IMR-90 (cell line): ENCODE results near the gene ADCY5. TPM values are rescaled to one million over a fixed set of nuclear protein-coding genes. Genes with fewer than 3 reads are reported as not detected.

Experiments used
- ATAC-seq: fragments of 200-7000 bp; cut with Tn5 transposase; 2 replicates; pipeline ENCODE4 v1.9.1; 2020; ENCODE audit warnings: low read depth, mild to moderate bottlenecking, moderate library complexity
- BruUV-seq: library from RNA; stranded (reverse); fragments of 400-500 nt; replicated peaks from 2 replicates; lab custom pipeline; 2021; lab: Mats Ljungman, UMichigan
- CTCF ChIA-PET: fragments of 300-600 bp; formaldehyde crosslinking; extraction: SDS; loops from one replicate; lab custom pipeline; 2021; ENCODE audit warnings: antibody characterized with exemption; lab: Yijun Ruan, JAX
- POLR2A ChIA-PET: fragments of 300-600 bp; sonication (Branson Sonifier 250); formaldehyde crosslinking; loops from one replicate; lab custom pipeline; 2022; ENCODE audit warnings: antibody characterized with exemption; ENCODE audit not compliant: unreplicated experiment; lab: Charles Lee
- DNase-seq: peaks from one replicate; pipeline ENCODE4 v3.0.0; 2013
- H2AFZ ChIP-seq: replicated peaks from 2 replicates; pipeline ENCODE3; 2013; ENCODE audit warnings: low read length, mild to moderate bottlenecking; ENCODE audit not compliant: poor library complexity
- H2AK5ac ChIP-seq: 2 replicates; pipeline ENCODE4 v1.6.1; 2013; ENCODE audit warnings: low read depth, low read length, inconsistent platforms
- H2AK9ac ChIP-seq: replicated peaks from 2 replicates; pipeline ENCODE3; 2013; ENCODE audit warnings: mild to moderate bottlenecking, low read depth, low read length, moderate library complexity; ENCODE audit not compliant: poor library complexity
- H2BK120ac ChIP-seq: 2 replicates; pipeline ENCODE4 v1.6.1; 2013; ENCODE audit warnings: low read depth, low read length, inconsistent platforms
- H2BK15ac ChIP-seq: 3 replicates; pipeline ENCODE4 v1.6.1; 2013; ENCODE audit warnings: low read depth, low read length, inconsistent platforms
- H2BK20ac ChIP-seq: 2 replicates; pipeline ENCODE4 v1.6.1; 2013; ENCODE audit warnings: low read depth, mild to moderate bottlenecking, inconsistent platforms, low read length, moderate library complexity
- H2BK5ac ChIP-seq: 2 replicates; pipeline ENCODE4 v1.6.1; 2013; ENCODE audit warnings: mild to moderate bottlenecking, low read depth, low read length, inconsistent platforms; ENCODE audit not compliant: poor library complexity, severe bottlenecking
- H3K14ac ChIP-seq: replicated peaks from 2 replicates; pipeline ENCODE4 v1.6.1; 2013; ENCODE audit warnings: low read depth, low read length, inconsistent platforms
- H3K18ac ChIP-seq: 2 replicates; pipeline ENCODE4 v1.6.1; 2013; ENCODE audit warnings: low read depth, low read length, control low read depth
- H3K23ac ChIP-seq: 2 replicates; pipeline ENCODE4 v1.6.1; 2013; ENCODE audit warnings: low read depth, low read length, inconsistent platforms
- H3K27ac ChIP-seq: 2 replicates; pipeline ENCODE4 v1.5.1; 2013; ENCODE audit warnings: mild to moderate bottlenecking, control low read depth, low read length; ENCODE audit not compliant: insufficient read depth
- H3K27me3 ChIP-seq: 2 replicates; pipeline ENCODE4 v1.6.1; 2013; ENCODE audit warnings: low read length; ENCODE audit not compliant: control insufficient read depth, insufficient read depth
- H3K36me3 ChIP-seq: 2 replicates; pipeline ENCODE4 v1.6.1; 2013; ENCODE audit warnings: low read length, mixed read lengths; ENCODE audit not compliant: control insufficient read depth, insufficient read depth
- H3K4ac ChIP-seq: 2 replicates; pipeline ENCODE4 v1.6.1; 2013; ENCODE audit warnings: low read depth, low read length, inconsistent platforms
- H3K4me1 ChIP-seq: 2 replicates; pipeline ENCODE4 v1.6.1; 2013; ENCODE audit warnings: low read length, mixed read lengths; ENCODE audit not compliant: control insufficient read depth, insufficient read depth
- H3K4me2 ChIP-seq: 2 replicates; pipeline ENCODE4 v1.6.1; 2013; ENCODE audit warnings: low read depth, mild to moderate bottlenecking, control low read depth, low read length, moderate library complexity
- H3K4me3 ChIP-seq: 2 replicates; pipeline ENCODE4 v1.5.1; 2013; ENCODE audit warnings: low read depth, mild to moderate bottlenecking, control low read depth, low read length, moderate library complexity; ENCODE audit not compliant: insufficient read depth
- H3K56ac ChIP-seq: 2 replicates; pipeline ENCODE4 v1.6.1; 2013; ENCODE audit warnings: low read length, inconsistent platforms; ENCODE audit not compliant: insufficient read depth; ENCODE audit errors: extremely low read depth
- H3K79me1 ChIP-seq, 2 experiments: 2 replicates each; pipeline ENCODE4 v1.6.1; 2013; ENCODE audit warnings: low read length in 2 of 2, inconsistent platforms in 1 of 2, low read depth in 1 of 2
- H3K9ac ChIP-seq: 2 replicates; pipeline ENCODE4 v1.6.1; 2013; ENCODE audit warnings: low read depth, low read length, control low read depth
- H3K9me1 ChIP-seq: 2 replicates; pipeline ENCODE4 v1.6.1; 2013; ENCODE audit warnings: low read length, inconsistent platforms; ENCODE audit not compliant: insufficient read depth
- H3K9me3 ChIP-seq: 2 replicates; pipeline ENCODE4 v1.6.1; 2013; ENCODE audit warnings: low read length; ENCODE audit not compliant: control insufficient read depth, insufficient read depth
- H4K20me1 ChIP-seq: 2 replicates; pipeline ENCODE4 v1.6.1; 2013; ENCODE audit warnings: low read length, inconsistent platforms; ENCODE audit not compliant: insufficient read depth
- H4K5ac ChIP-seq: 2 replicates; pipeline ENCODE4 v1.6.1; 2013; ENCODE audit warnings: mild to moderate bottlenecking, low read depth, low read length, control low read depth
- H4K8ac ChIP-seq, 2 experiments: 2 replicates each; pipeline ENCODE4 v1.6.1; 2013; ENCODE audit warnings: low read depth in 2 of 2, low read length in 2 of 2, control low read depth in 1 of 2, inconsistent platforms in 1 of 2
- H4K91ac ChIP-seq: 2 replicates; pipeline ENCODE4 v1.6.1; 2013; ENCODE audit warnings: low read depth, low read length, inconsistent platforms; ENCODE audit not compliant: insufficient read depth
- BHLHE40 ChIP-seq: fragments of 150-350 bp; IDR thresholded peaks from 2 replicates; pipeline ENCODE4 v1.6.1; 2016; ENCODE audit warnings: mild to moderate bottlenecking, low read depth, low read length
- CEBPB ChIP-seq: IDR thresholded peaks from 2 replicates; pipeline ENCODE4 v1.6.1; 2012; ENCODE audit warnings: low read depth, low read length, improper control_type of control experiment
- CHD1 ChIP-seq: IDR thresholded peaks from 2 replicates; pipeline ENCODE4 v1.6.1; 2012; ENCODE audit warnings: low read depth, low read length, improper control_type of control experiment
- FOS ChIP-seq: fragments of 150-350 bp; IDR thresholded peaks from 2 replicates; pipeline ENCODE4 v1.6.1; 2016; ENCODE audit warnings: low read depth, low read length
- MAFK ChIP-seq: IDR thresholded peaks from 2 replicates; pipeline ENCODE4 v1.6.1; 2012; ENCODE audit warnings: low read depth, low read length, improper control_type of control experiment
- MAZ ChIP-seq: IDR thresholded peaks from 2 replicates; pipeline ENCODE4 v1.6.1; 2012; ENCODE audit warnings: low read depth, mild to moderate bottlenecking, low read length, improper control_type of control experiment, moderate library complexity, borderline replicate concordance
- MXI1 ChIP-seq: IDR thresholded peaks from 2 replicates; pipeline ENCODE4 v1.6.1; 2012; ENCODE audit warnings: low read depth, mild to moderate bottlenecking, low read length, moderate library complexity, borderline replicate concordance
- NFE2L2 ChIP-seq: fragments of 150-350 bp; IDR thresholded peaks from 2 replicates; pipeline ENCODE4 v1.6.1; 2016; ENCODE audit warnings: low read depth, mild to moderate bottlenecking, low read length
- POLR2A ChIP-seq: IDR thresholded peaks from 2 replicates; pipeline ENCODE4 v1.6.1; 2012; ENCODE audit warnings: mild to moderate bottlenecking, low read depth, low read length
- RAD21 ChIP-seq: IDR thresholded peaks from 2 replicates; pipeline ENCODE4 v1.6.1; 2012; ENCODE audit warnings: low read length, improper control_type of control experiment
- RCOR1 ChIP-seq: IDR thresholded peaks from 2 replicates; pipeline ENCODE4 v1.6.1; 2012; ENCODE audit warnings: mild to moderate bottlenecking, low read length, improper control_type of control experiment; ENCODE audit not compliant: insufficient replicate concordance
- RFX5 ChIP-seq: IDR thresholded peaks from 2 replicates; pipeline ENCODE4 v1.8.0; 2012; ENCODE audit warnings: low read depth, mild to moderate bottlenecking, low read length, moderate library complexity
- SMC3 ChIP-seq: fragments of 150-350 bp; IDR thresholded peaks from 2 replicates; pipeline ENCODE4 v1.6.1; 2016; ENCODE audit warnings: low read depth, mild to moderate bottlenecking, antibody characterized with exemption, low read length, moderate library complexity
- WGBS, 2 experiments: methylation state at CpG; one replicate each; pipeline versions ENCODE4 v1.1.5 to v1.1.7; 2013; ENCODE audit warnings: missing lambda C conversion rate in 2 of 2; ENCODE audit not compliant: insufficient read length in 1 of 2; ENCODE audit errors: extremely low coverage in 2 of 2; 5-methylcytosine and 5-hydroxymethylcytosine counted together
- dilution Hi-C: fragments of 300-500 bp; cut with HindIII; formaldehyde crosslinking; loops from one replicate; pipeline ENCODE4 v1.14.3; 2018; ENCODE audit warnings: low sequenced_read_pairs; ENCODE audit not compliant: unreplicated experiment
- in situ Hi-C: fragments of 300-500 bp; cut with MboI; formaldehyde crosslinking; loops from 3 replicates; pipeline ENCODE4 v1.14.3; 2019; ENCODE audit warnings: low sequenced_read_pairs, inconsistent platforms, mixed read lengths
- intact Hi-C: fragments of 100-400 bp; cut with micrococcal nuclease; formaldehyde crosslinking; loops from 2 replicates; pipeline ENCODE4 v1.10.0; 2022
- polyA plus RNA-seq, 3 experiments: library from polyadenylated mRNA; depleted of rRNA; stranded (reverse); fragments of >200 nt; gene quantifications; 2 replicates each; pipeline ENCODE4 v1.2.3, GENCODE V29; 2012; ENCODE audit warnings: low replicate concordance in 1 of 3
- total RNA-seq: library from RNA; depleted of rRNA; stranded (reverse); fragments of >200 nt; gene quantifications from 2 replicates; pipeline ENCODE4 v1.2.3, GENCODE V29; 2012
- TF ChIP-seq, protein P1 (sequence below): fragments of 150-350 bp; IDR thresholded peaks from 2 replicates; pipeline ENCODE4 v1.6.1; 2017; ENCODE audit warnings: mild to moderate bottlenecking, antibody characterized with exemption, low read length, low read depth
- TF ChIP-seq, protein P2 (sequence below): fragments of 150-350 bp; IDR thresholded peaks from 2 replicates; pipeline ENCODE4 v1.6.1; 2016; ENCODE audit warnings: low read depth, mild to moderate bottlenecking, low read length, moderate library complexity, borderline replicate concordance
- TF ChIP-seq, protein P3 (sequence below): conservative IDR thresholded peaks from 2 replicates; pipeline ENCODE4 v1.5.1; 2012; ENCODE audit warnings: mild to moderate bottlenecking, low read depth, low read length, improper control_type of control experiment

Gene ADCY5
- total and polyA plus RNA-seq, 2 of the 4 experiments (the other 2 are of a cell fraction), result 0.14 to 0.18 TPM

DNA sequence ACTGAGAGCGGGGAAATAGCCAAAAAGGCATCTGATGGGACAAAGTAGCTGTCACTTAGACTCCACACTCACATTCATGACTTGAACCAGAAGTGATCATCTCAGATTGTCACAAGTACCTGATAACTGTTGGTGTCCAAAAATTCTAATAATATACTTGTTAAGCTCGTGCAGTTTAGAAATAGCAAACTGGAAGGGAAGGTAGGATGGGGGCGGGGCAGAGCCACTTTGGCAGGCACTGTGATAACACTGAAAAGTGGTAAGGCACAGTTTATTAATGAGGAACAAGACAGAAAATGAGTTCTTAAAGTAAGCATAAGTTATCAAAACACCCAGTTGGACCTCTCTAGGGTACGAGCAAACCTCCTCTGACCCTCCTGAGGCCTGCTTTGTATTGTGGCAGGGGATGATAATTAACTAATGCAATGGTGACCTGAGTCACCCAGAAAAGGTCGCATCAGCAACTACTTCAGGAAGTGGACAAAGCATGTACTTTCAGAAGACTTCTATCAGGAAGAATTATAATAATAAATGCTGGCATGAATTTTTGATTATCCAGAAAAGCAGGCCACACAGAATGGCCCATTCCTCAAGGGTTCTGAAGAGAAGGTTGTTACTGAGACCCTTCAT is 54.4 kb downstream of the ADCY5 start:
- Histone ChIP-seq H2BK15ac (no peak overlapping the region), H3K9me1 (no peaks in the 10 kb centered on the region), H3K4ac (no peak overlapping the region), H3K18ac (no peak overlapping the region), H4K8ac (no peak overlapping the region), H2BK5ac (no peak overlapping the region), H3K9ac (no peak overlapping the region), H4K5ac (no peak overlapping the region), H3K27ac (no peak overlapping the region), H3K9me3 (no peaks in the 10 kb centered on the region), H3K4me3 (no peak overlapping the region), H3K79me1 (no peaks in the 10 kb centered on the region), H3K4me2 (no peak overlapping the region), H2AFZ (no peak overlapping the region), H3K36me3 (no peaks in the 10 kb centered on the region), H4K91ac (no peak overlapping the region), H2BK20ac (no peak overlapping the region), H2BK120ac (no peak overlapping the region), H3K23ac (no peak overlapping the region), H3K14ac (no peak overlapping the region), H2AK5ac (no peak overlapping the region), H2AK9ac (no peak overlapping the region), H3K56ac (no peak overlapping the region), H3K27me3 (peaks cover 44% of the 10 kb centered on the region), H3K4me1 (no peaks in the 10 kb centered on the region), H4K20me1 (no peaks in the 10 kb centered on the region)
- BruUV-seq, result no TSS peak
- in situ Hi-C loops, result no loop called here
- DNase-seq (no peak), ATAC-seq (no peak)
- intact Hi-C loops, result no loop called here
- no CpG with 5 or more reads among the region's 5 CpGs for WGBS, 2 experiments
- ChIA-PET POLR2A (no interaction called here), CTCF (no interaction called here)
- dilution Hi-C loops, result no loop called here
- TF ChIP-seq RCOR1, result no peak
- no peak for TF ChIP-seq FOS
- TF ChIP-seq, protein P1, sequence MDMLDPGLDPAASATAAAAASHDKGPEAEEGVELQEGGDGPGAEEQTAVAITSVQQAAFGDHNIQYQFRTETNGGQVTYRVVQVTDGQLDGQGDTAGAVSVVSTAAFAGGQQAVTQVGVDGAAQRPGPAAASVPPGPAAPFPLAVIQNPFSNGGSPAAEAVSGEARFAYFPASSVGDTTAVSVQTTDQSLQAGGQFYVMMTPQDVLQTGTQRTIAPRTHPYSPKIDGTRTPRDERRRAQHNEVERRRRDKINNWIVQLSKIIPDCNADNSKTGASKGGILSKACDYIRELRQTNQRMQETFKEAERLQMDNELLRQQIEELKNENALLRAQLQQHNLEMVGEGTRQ, result no peak
- TF ChIP-seq RFX5, result no peak
- no peak for TF ChIP-seq NFE2L2
- TF ChIP-seq, protein P2, sequence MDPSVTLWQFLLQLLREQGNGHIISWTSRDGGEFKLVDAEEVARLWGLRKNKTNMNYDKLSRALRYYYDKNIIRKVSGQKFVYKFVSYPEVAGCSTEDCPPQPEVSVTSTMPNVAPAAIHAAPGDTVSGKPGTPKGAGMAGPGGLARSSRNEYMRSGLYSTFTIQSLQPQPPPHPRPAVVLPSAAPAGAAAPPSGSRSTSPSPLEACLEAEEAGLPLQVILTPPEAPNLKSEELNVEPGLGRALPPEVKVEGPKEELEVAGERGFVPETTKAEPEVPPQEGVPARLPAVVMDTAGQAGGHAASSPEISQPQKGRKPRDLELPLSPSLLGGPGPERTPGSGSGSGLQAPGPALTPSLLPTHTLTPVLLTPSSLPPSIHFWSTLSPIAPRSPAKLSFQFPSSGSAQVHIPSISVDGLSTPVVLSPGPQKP, result no peak
- TF ChIP-seq MXI1, result no peak
- TF ChIP-seq SMC3, result no peak
- no peak for TF ChIP-seq BHLHE40
- TF ChIP-seq CEBPB, result no peak
- no peak for TF ChIP-seq RAD21
- no peak for TF ChIP-seq MAZ
- no peak for TF ChIP-seq POLR2A
- TF ChIP-seq MAFK, result no peak
- no peak for TF ChIP-seq CHD1
- TF ChIP-seq, protein P3, sequence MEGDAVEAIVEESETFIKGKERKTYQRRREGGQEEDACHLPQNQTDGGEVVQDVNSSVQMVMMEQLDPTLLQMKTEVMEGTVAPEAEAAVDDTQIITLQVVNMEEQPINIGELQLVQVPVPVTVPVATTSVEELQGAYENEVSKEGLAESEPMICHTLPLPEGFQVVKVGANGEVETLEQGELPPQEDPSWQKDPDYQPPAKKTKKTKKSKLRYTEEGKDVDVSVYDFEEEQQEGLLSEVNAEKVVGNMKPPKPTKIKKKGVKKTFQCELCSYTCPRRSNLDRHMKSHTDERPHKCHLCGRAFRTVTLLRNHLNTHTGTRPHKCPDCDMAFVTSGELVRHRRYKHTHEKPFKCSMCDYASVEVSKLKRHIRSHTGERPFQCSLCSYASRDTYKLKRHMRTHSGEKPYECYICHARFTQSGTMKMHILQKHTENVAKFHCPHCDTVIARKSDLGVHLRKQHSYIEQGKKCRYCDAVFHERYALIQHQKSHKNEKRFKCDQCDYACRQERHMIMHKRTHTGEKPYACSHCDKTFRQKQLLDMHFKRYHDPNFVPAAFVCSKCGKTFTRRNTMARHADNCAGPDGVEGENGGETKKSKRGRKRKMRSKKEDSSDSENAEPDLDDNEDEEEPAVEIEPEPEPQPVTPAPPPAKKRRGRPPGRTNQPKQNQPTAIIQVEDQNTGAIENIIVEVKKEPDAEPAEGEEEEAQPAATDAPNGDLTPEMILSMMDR, result no peak
